ENCODE data around the gene NEUROG1. TPM values are rescaled to one million over a fixed set of nuclear protein-coding genes. Genes with fewer than 3 reads are reported as not detected.

NEUROG1 gene
- total RNA-seq, 1 donor from 2014 or later, result not detected

DNA sequence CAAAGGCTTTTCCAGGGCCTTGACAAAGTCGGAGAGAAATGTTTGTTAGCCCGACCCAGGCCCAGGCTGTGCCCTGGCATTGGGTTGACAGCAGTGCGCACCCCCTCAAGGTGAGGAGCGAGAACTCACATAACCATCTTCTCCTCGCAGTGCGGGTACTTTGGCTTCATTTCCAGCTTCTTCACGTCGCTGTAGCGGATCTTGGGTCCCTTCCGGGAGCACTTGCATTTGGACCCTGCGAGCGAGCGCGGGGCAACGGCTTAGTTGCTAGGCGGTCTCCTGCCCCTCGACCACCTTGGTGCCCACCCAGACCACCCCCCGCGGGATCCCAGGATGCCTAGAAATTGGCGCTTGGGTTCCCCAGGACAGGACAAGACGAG lies 42.5 kb upstream of the NEUROG1 start:
- Histone ChIP-seq H3K4me3 (peak overlapping the region in 1 of 2 donors; percentile 36), H3K9me3 (no peaks in the 10 kb centered on the region), H3K27me3 (no peaks in the 10 kb centered on the region), H3K27ac (no peak overlapping the region), H3K4me1 (no peaks in the 10 kb centered on the region), H3K36me3 (no peaks in the 10 kb centered on the region)
- TF ChIP-seq, protein P1, sequence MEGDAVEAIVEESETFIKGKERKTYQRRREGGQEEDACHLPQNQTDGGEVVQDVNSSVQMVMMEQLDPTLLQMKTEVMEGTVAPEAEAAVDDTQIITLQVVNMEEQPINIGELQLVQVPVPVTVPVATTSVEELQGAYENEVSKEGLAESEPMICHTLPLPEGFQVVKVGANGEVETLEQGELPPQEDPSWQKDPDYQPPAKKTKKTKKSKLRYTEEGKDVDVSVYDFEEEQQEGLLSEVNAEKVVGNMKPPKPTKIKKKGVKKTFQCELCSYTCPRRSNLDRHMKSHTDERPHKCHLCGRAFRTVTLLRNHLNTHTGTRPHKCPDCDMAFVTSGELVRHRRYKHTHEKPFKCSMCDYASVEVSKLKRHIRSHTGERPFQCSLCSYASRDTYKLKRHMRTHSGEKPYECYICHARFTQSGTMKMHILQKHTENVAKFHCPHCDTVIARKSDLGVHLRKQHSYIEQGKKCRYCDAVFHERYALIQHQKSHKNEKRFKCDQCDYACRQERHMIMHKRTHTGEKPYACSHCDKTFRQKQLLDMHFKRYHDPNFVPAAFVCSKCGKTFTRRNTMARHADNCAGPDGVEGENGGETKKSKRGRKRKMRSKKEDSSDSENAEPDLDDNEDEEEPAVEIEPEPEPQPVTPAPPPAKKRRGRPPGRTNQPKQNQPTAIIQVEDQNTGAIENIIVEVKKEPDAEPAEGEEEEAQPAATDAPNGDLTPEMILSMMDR (IDR thresholded peaks at IDR 0.05), result no peak
- DNase-seq (ENCODE audit: low spot score in 2 of 2), result no peak
- intact Hi-C loops (cut with DNase I), result no loop called here

DNA sequence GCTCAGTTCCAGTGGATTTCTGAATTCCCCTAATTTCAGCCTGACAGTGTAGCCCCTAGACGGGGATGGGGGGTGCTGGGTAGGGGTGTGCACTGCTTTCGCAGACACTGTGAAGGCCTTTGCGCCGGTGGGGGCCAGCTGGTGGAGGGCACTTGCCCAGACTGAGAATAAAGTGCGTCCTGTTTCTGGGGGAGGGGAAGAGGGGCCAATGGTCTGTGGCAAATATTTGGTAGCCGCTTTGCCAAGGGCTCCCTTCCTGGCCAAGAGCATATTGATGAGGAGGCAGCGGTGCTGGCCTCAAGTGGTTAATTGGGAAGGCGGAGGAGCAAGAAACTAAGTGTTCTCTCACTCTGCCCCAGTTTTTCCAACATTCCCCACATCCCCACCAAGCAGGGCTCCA lies 41.7 kb upstream of the NEUROG1 start:
- Histone ChIP-seq H3K36me3 (no peaks in the 10 kb centered on the region), H3K4me3 (no peak overlapping the region), H3K27ac (no peak overlapping the region), H3K4me1 (no peaks in the 10 kb centered on the region), H3K9me3 (no peaks in the 10 kb centered on the region), H3K27me3 (no peaks in the 10 kb centered on the region)
- intact Hi-C loops (cut with DNase I), result no loop called here
- DNase-seq (ENCODE audit: low spot score in 2 of 2), result no peak
- TF ChIP-seq, protein P1 (IDR thresholded peaks at IDR 0.05), result no peak

DNA sequence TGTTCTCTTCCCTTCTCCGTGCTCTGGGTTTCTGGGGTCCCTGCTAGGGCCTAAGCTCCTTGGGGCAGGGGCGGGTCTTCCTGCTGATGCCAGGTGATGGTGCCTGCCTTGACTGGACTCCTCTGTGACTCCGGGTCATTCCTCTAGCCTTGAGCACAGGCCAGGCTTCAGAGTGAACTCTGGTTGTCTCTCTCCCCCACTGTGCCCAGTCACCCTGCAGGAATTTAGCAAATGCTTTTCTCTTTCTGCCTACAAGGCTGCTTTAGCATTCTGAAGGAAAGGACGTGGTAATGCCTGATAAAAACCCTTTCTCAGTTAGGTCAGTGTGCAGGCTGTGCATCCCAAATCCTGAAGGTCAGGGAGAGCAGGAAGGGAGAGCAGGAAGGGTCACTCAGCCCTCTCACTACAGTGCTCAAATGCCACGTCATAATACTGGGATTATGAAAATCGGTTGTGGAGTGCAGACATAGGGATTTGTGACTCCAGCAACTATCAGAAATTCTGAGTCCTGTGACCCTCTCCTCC lies 40.4 kb upstream of the NEUROG1 start:
- H3K9me3 ChIP-seq, result no peaks in the 10 kb centered on the region
- TF ChIP-seq, protein P1 (IDR thresholded peaks at IDR 0.05), result no peak
- H3K27me3 ChIP-seq, result no peaks in the 10 kb centered on the region
- no peak overlapping the region for H3K4me3 ChIP-seq
- H3K27ac ChIP-seq, result no peak overlapping the region
- no peak for DNase-seq (ENCODE audit: low spot score in 2 of 2)
- intact Hi-C loops (cut with DNase I), result no loop called here
- H3K36me3 ChIP-seq, result no peaks in the 10 kb centered on the region
- no peaks in the 10 kb centered on the region for H3K4me1 ChIP-seq

DNA sequence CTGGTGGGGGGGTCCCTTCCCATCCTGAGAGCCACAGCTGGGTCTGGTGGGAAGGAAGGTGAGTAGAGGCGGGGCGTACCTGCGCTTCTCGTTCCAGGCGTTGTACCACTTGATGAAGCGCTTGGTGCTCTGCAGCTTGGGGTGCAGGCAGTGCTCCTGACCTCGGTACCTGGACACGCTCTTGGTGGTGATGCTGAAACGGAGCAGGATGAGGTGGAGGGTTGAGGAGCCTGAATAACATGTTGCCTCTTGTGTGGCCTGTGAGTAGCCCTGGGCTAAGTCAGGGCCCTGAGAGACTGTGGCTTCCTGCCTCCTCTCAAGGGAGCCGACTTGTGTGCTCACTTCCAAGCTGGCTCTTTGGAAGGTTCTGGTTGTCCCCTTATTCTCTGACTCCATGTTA lies 38.7 kb upstream of the NEUROG1 start:
- Histone ChIP-seq H3K9me3 (no peaks in the 10 kb centered on the region), H3K4me1 (no peaks in the 10 kb centered on the region), H3K4me3 (no peak overlapping the region), H3K27me3 (no peaks in the 10 kb centered on the region), H3K27ac (no peak overlapping the region), H3K36me3 (no peaks in the 10 kb centered on the region)
- TF ChIP-seq, protein P1 (IDR thresholded peaks at IDR 0.05), result no peak
- no peak for DNase-seq (ENCODE audit: low spot score in 2 of 2)
- intact Hi-C loops (cut with DNase I), result no loop called here

DNA sequence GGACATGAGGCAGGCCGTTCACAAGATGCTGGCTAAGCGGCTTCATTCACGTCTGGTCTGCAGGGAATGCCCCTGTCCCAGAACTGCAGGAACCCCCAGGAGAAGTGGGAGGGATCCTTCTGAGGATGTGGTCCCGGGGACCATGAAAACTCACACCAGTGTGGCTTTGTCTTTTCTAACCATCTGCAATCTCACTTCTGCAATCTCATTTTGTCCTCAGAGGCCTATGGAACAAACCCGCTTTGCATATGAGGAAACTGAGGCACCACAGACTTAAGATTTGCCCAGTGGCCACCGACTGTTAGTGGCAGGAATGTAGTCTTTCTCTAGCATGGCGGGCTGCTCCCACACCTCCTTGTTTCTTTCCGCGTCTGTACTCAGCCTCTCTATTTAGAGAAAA lies 36.1 kb upstream of the NEUROG1 start:
- no peaks in the 10 kb centered on the region for H3K27me3 ChIP-seq
- no peak for DNase-seq (ENCODE audit: low spot score in 2 of 2)
- intact Hi-C loops (cut with DNase I), result no loop called here
- H3K9me3 ChIP-seq, result no peaks in the 10 kb centered on the region
- no peaks in the 10 kb centered on the region for H3K4me1 ChIP-seq
- H3K36me3 ChIP-seq, result no peaks in the 10 kb centered on the region
- no peak overlapping the region for H3K4me3 ChIP-seq
- H3K27ac ChIP-seq, result no peak overlapping the region
- TF ChIP-seq, protein P1 (IDR thresholded peaks at IDR 0.05), result no peak

DNA sequence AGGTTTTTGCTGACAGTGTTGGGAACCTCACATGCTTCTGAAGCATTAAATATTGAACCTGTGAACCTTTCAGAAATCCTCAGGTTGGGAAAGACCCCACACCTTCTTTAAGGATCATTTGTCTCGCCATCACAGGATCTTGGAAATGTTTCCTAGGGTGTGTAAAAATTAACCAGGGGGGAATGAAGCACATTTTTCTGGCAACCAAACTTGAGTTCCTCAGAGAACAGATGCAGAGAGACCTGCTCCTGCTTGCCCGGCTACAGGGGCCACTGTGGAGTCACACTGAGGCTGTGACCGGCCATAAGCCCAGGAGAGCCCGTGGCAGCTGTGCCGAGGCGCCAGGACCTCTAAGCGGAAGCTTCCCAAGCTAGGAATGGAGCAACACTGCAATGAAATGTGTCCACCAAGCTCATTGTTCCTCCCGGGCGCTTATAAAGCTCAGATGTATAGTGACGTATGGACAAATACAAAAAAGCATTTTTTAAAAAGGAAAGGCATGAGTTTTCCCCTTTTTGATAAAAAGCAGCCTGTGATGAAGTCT lies 35.4 kb upstream of the NEUROG1 start:
- no peaks in the 10 kb centered on the region for H3K27me3 ChIP-seq
- no peak for DNase-seq (ENCODE audit: low spot score in 2 of 2)
- H3K4me3 ChIP-seq, result no peak overlapping the region
- no peak overlapping the region for H3K27ac ChIP-seq
- TF ChIP-seq, protein P1 (IDR thresholded peaks at IDR 0.05), result no peak
- H3K36me3 ChIP-seq, result no peaks in the 10 kb centered on the region
- intact Hi-C loops (cut with DNase I), result no loop called here
- H3K9me3 ChIP-seq, result no peaks in the 10 kb centered on the region
- H3K4me1 ChIP-seq, result no peaks in the 10 kb centered on the region

Measured in ascending aorta (tissue), 2 donors.